HEK293 (cell line): ENCODE data around the gene TMEM61.

Experiments
- CTCF ChIA-PET: fragments of 350-600 bp; formaldehyde crosslinking; extraction: SDS; loops from one replicate; lab custom pipeline; 2021; ENCODE audit warnings: antibody characterized with exemption; lab: Yijun Ruan, JAX
- POLR2A ChIA-PET: fragments of 300-600 bp; formaldehyde crosslinking; extraction: SDS; loops from one replicate; lab custom pipeline; 2020; ENCODE audit warnings: antibody characterized with exemption, inconsistent platforms; lab: Yijun Ruan, JAX
- H3K27ac ChIP-seq: fragments of 200-500 bp; sonication (Bioruptor generic); 2 replicates; pipeline ENCODE4 v1.5.1; 2014; ENCODE audit warnings: low read depth, low read length, control low read depth, inconsistent platforms; ENCODE audit errors: extremely low read depth
- H3K36me3 ChIP-seq, 2 experiments: fragments of 200-500 bp in 1 of 2; sonication (Bioruptor generic) in 1 of 2; 1 replicate in 1 of 2; 2 replicates in 1 of 2; pipeline ENCODE4 v1.5.1; 2014 to 2017; ENCODE audit warnings: inconsistent platforms in 2 of 2, low read length in 2 of 2; ENCODE audit not compliant: control insufficient read depth in 2 of 2, insufficient read depth in 1 of 2
- H3K4me1 ChIP-seq: fragments of 200-500 bp; sonication (Bioruptor generic); 2 replicates; pipeline ENCODE4 v1.5.1; 2014; ENCODE audit warnings: mild to moderate bottlenecking, low read length, inconsistent platforms; ENCODE audit not compliant: control insufficient read depth, insufficient read depth
- H3K4me3 ChIP-seq: 2 replicates; pipeline ENCODE4 v1.5.1; 2011; ENCODE audit warnings: low read depth, mild to moderate bottlenecking, control low read depth, low read length, moderate library complexity
- H3K9me3 ChIP-seq: fragments of 200-500 bp; sonication (Bioruptor generic); 2 replicates; pipeline ENCODE4 v1.5.1; 2014; ENCODE audit warnings: low read depth, low read length, inconsistent platforms; ENCODE audit not compliant: control insufficient read depth, insufficient read depth
- FEZF1 ChIP-seq: fragments of 450-650 bp; formaldehyde crosslinking; IDR thresholded peaks from 2 replicates; pipeline ENCODE4 v1.5.1; 2016; ENCODE audit warnings: missing biosample characterization, missing genetic modification characterization
- GLIS1 ChIP-seq: fragments of 450-650 bp; formaldehyde crosslinking; IDR thresholded peaks from 2 replicates; pipeline ENCODE4 v1.5.1; 2016; ENCODE audit warnings: missing biosample characterization, missing genetic modification characterization
- PATZ1 ChIP-seq: fragments of 450-650 bp; formaldehyde crosslinking; IDR thresholded peaks from 2 replicates; pipeline ENCODE4 v1.5.1; 2016; ENCODE audit warnings: missing biosample characterization, missing genetic modification characterization
- SCRT1 ChIP-seq: fragments of 450-650 bp; formaldehyde crosslinking; IDR thresholded peaks from 2 replicates; pipeline ENCODE4 v1.5.1; 2016; ENCODE audit warnings: missing biosample characterization, missing genetic modification characterization, borderline replicate concordance
- SCRT2 ChIP-seq: fragments of 450-650 bp; formaldehyde crosslinking; IDR thresholded peaks from 2 replicates; pipeline ENCODE4 v1.5.1; 2016; ENCODE audit warnings: missing biosample characterization, missing genetic modification characterization
- ZIC2 ChIP-seq: fragments of 450-650 bp; formaldehyde crosslinking; IDR thresholded peaks from 2 replicates; pipeline ENCODE4 v1.5.1; 2016; ENCODE audit warnings: missing biosample characterization, missing genetic modification characterization
- ZNF169 ChIP-seq: fragments of 450-650 bp; formaldehyde crosslinking; IDR thresholded peaks from 2 replicates; pipeline ENCODE4 v1.5.1; 2016; ENCODE audit warnings: missing biosample characterization, missing genetic modification characterization
- ZNF530 ChIP-seq: fragments of 450-650 bp; formaldehyde crosslinking; IDR thresholded peaks from 2 replicates; pipeline ENCODE4 v1.5.1; 2016; ENCODE audit warnings: low read depth, missing biosample characterization, missing genetic modification characterization
- ZNF600 ChIP-seq: fragments of 450-650 bp; formaldehyde crosslinking; IDR thresholded peaks from 2 replicates; pipeline ENCODE4 v1.5.1; 2016; ENCODE audit warnings: missing biosample characterization, missing genetic modification characterization
- ZNF629 ChIP-seq: fragments of 450-650 bp; formaldehyde crosslinking; IDR thresholded peaks from 2 replicates; pipeline ENCODE4 v1.5.1; 2017; ENCODE audit warnings: missing biosample characterization, missing genetic modification characterization
- ZNF747 ChIP-seq: fragments of 450-650 bp; formaldehyde crosslinking; IDR thresholded peaks from 2 replicates; pipeline ENCODE4 v1.5.1; 2016; ENCODE audit warnings: missing biosample characterization, missing genetic modification characterization
- ZNF768 ChIP-seq: fragments of 450-650 bp; formaldehyde crosslinking; IDR thresholded peaks from 2 replicates; pipeline ENCODE4 v1.5.1; 2018; ENCODE audit warnings: missing biosample characterization, mild to moderate bottlenecking, missing genetic modification characterization
- ZNF776 ChIP-seq: fragments of 450-650 bp; formaldehyde crosslinking; IDR thresholded peaks from 2 replicates; pipeline ENCODE4 v1.5.0; 2017; ENCODE audit warnings: missing biosample characterization, missing genetic modification characterization, borderline replicate concordance
- ZNF830 ChIP-seq: fragments of 450-650 bp; IDR thresholded peaks from 2 replicates; pipeline ENCODE4 v1.5.0; 2018; ENCODE audit warnings: missing biosample characterization, missing genetic modification characterization, low read depth, mild to moderate bottlenecking, moderate library complexity
- TF ChIP-seq, protein P1 (sequence below): fragments of 450-650 bp; formaldehyde crosslinking; IDR thresholded peaks from 2 replicates; pipeline ENCODE4 v1.5.1; 2016; ENCODE audit warnings: missing biosample characterization, missing genetic modification characterization
- TF ChIP-seq, protein P2 (sequence below): fragments of 450-650 bp; formaldehyde crosslinking; IDR thresholded peaks from 2 replicates; pipeline ENCODE4 v1.5.1; 2016; ENCODE audit warnings: missing biosample characterization, missing genetic modification characterization
- TF ChIP-seq, protein P3 (sequence below): IDR thresholded peaks from 2 replicates; pipeline ENCODE4 v1.6.1; 2011; ENCODE audit warnings: mild to moderate bottlenecking, low read depth, low read length, borderline replicate concordance
- TF ChIP-seq, protein P4 (sequence below): fragments of 450-650 bp; formaldehyde crosslinking; IDR thresholded peaks from 2 replicates; pipeline ENCODE4 v1.5.1; 2016; ENCODE audit warnings: missing biosample characterization, missing genetic modification characterization

The TMEM61 gene

GRCh38 chr1:54982739-54983138, 2.3 kb downstream of the TMEM61 start:
- H3K27ac ChIP-seq, result no peak overlapping the region
- H3K4me3 ChIP-seq, result no peak overlapping the region
- H3K4me1 ChIP-seq, result peaks cover 5% of the 10 kb centered on the region; the same call in 1 of the 2 replicates
- TF ChIP-seq ZNF776 (tag by site-specific recombination) (no peak), ZNF600 (tag by site-specific recombination) (0 out of 2 replicates have a peak, but pooled peaks have one; percentile 28), ZNF530 (no peak), SCRT1 (tag by site-specific recombination) (peak; percentile 73), GLIS1 (tag by site-specific recombination) (peak; percentile 20; the same call in 1 of the 2 replicates), ZNF768 (no peak), FEZF1 (tag by site-specific recombination) (peak; percentile 86), ZIC2 (tag by site-specific recombination) (peak; percentile 45), ZNF747 (tag by site-specific recombination) (no peak), ZNF830 (no peak), ZNF169 (tag by site-specific recombination) (no peak), SCRT2 (tag by site-specific recombination) (peak; percentile 86), ZNF629 (tag by site-specific recombination) (0 out of 2 replicates have a peak, but pooled peaks have one; percentile 14), PATZ1 (tag by site-specific recombination) (0 out of 2 replicates have a peak, but pooled peaks have one; percentile 16)
- TF ChIP-seq, protein P1, sequence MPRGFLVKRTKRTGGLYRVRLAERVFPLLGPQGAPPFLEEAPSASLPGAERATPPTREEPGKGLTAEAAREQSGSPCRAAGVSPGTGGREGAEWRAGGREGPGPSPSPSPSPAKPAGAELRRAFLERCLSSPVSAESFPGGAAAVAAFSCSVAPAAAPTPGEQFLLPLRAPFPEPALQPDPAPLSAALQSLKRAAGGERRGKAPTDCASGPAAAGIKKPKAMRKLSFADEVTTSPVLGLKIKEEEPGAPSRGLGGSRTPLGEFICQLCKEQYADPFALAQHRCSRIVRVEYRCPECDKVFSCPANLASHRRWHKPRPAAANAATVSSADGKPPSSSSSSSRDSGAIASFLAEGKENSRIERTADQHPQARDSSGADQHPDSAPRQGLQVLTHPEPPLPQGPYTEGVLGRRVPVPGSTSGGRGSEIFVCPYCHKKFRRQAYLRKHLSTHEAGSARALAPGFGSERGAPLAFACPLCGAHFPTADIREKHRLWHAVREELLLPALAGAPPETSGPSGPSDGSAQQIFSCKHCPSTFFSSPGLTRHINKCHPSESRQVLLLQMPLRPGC (tag by site-specific recombination), result no peak
- TF ChIP-seq, protein P2, sequence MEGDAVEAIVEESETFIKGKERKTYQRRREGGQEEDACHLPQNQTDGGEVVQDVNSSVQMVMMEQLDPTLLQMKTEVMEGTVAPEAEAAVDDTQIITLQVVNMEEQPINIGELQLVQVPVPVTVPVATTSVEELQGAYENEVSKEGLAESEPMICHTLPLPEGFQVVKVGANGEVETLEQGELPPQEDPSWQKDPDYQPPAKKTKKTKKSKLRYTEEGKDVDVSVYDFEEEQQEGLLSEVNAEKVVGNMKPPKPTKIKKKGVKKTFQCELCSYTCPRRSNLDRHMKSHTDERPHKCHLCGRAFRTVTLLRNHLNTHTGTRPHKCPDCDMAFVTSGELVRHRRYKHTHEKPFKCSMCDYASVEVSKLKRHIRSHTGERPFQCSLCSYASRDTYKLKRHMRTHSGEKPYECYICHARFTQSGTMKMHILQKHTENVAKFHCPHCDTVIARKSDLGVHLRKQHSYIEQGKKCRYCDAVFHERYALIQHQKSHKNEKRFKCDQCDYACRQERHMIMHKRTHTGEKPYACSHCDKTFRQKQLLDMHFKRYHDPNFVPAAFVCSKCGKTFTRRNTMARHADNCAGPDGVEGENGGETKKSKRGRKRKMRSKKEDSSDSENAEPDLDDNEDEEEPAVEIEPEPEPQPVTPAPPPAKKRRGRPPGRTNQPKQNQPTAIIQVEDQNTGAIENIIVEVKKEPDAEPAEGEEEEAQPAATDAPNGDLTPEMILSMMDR (tag by site-specific recombination), result 0 out of 2 replicates have a peak, but pooled peaks have one; percentile 9
- TF ChIP-seq, protein P3, sequence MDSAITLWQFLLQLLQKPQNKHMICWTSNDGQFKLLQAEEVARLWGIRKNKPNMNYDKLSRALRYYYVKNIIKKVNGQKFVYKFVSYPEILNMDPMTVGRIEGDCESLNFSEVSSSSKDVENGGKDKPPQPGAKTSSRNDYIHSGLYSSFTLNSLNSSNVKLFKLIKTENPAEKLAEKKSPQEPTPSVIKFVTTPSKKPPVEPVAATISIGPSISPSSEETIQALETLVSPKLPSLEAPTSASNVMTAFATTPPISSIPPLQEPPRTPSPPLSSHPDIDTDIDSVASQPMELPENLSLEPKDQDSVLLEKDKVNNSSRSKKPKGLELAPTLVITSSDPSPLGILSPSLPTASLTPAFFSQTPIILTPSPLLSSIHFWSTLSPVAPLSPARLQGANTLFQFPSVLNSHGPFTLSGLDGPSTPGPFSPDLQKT, result no peak
- TF ChIP-seq, protein P4, sequence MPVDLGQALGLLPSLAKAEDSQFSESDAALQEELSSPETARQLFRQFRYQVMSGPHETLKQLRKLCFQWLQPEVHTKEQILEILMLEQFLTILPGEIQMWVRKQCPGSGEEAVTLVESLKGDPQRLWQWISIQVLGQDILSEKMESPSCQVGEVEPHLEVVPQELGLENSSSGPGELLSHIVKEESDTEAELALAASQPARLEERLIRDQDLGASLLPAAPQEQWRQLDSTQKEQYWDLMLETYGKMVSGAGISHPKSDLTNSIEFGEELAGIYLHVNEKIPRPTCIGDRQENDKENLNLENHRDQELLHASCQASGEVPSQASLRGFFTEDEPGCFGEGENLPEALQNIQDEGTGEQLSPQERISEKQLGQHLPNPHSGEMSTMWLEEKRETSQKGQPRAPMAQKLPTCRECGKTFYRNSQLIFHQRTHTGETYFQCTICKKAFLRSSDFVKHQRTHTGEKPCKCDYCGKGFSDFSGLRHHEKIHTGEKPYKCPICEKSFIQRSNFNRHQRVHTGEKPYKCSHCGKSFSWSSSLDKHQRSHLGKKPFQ (tag by site-specific recombination), result no peak
- no peaks in the 10 kb centered on the region for H3K36me3 ChIP-seq
- CTCF ChIA-PET, result interaction anchor here (0.6 to 1.3 kb wide), 3 partner anchors 14 to 38 kb away, joined by 3 to 8 read pairs (median 3); no protein-coding TSS in a partner anchor
- H3K9me3 ChIP-seq, result no peaks in the 10 kb centered on the region
- POLR2A ChIA-PET, result no interaction called here
